ENCODE results near the gene WASHC2A.
"Not testable (repeated sequence)": the region's sequence is repeated elsewhere in the genome, so short reads cannot be mapped to it uniquely, and the experiment has no call there.

The WASHC2A gene

DNA sequence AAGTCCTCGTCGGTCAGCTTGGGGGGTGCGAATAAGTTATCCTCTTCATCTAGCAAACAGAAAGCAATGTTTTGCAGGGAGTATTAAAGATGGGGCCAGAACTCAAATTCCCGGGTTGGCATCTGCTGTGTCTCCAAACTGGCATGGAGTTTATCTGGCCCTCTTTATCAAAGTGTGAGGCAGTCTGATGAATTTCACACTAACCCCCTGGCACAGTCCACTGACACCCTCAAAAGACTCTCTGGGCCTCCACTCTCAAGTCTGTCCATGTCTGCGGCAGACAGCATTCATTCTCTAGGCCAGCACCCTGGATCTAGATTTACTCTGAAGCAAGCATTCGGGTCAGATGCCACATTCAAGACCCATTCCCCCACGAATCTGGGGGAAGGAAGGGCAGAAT lies 6.2 kb upstream of the WASHC2A start:
- not testable (repeated sequence) for DNase-seq

DNA sequence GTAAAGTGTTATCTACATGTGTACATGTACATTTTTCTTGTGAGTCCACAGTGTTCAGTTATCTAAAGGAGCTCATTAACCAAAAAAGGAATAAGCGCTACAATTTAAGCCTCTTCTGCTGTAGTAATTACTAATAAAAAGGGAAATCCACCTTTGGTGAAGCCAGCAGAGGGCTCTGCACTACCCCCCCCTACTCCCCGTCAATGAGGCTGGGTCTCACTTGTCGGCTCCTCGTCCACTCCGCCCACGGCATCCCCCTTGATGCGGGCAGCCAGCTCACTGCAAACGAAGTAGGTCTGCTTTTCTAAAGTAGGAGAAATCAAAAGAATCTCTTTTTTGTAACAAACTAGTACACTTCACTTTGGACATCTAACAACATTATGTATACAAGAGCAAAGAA lies 4.7 kb upstream of the WASHC2A start:
- DNase-seq, result no peak

DNA sequence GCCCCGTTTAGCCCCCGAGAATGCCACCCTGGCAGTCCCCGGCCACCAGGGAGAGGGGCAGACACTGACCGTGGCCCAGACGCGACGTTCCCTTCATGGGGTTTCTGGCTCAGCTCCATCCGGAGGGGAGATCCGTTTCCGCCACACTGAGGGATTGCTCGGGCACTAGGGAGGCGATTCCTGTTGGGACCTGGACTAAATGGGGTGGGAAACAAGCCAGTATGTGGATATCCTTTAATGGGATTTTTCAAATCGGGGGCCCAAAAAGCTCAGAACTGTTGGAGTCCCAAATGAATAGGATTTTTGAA lies 552 bp downstream of the WASHC2A start:
- not testable (repeated sequence) for DNase-seq

DNA sequence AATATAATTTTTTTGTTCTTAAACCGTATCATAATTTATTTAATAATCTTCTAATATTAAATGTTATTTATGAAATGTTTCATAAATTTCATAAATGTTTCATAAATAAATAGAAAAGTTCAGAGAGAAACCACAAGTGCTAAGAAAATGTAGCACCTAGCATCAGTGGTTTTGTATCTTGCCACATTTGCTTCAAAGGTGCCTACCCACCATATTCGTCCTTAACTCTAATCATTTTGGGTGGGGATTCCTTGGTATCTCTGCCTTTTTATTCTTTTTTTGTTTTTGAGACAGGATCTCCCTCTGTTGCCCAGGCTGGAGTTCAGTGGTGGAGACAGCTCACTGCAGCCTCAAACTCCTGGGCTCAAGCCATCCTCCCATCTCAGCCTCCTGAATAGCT lies 7.4 kb downstream of the WASHC2A start:
- DNase-seq, result not testable (repeated sequence)

GRCh38 chr10:50075544-50075943 lies 7.8 kb downstream of the WASHC2A start:
- DNase-seq, result not testable (repeated sequence)

- not testable (repeated sequence) for DNase-seq
These were observed 23.6 kb downstream of the WASHC2A start for GRCh38 chr10:50091304-50091703.

GRCh38 chr10:50092928-50093327 lies 25.2 kb downstream of the WASHC2A start:
- not testable (repeated sequence) for DNase-seq

DNA sequence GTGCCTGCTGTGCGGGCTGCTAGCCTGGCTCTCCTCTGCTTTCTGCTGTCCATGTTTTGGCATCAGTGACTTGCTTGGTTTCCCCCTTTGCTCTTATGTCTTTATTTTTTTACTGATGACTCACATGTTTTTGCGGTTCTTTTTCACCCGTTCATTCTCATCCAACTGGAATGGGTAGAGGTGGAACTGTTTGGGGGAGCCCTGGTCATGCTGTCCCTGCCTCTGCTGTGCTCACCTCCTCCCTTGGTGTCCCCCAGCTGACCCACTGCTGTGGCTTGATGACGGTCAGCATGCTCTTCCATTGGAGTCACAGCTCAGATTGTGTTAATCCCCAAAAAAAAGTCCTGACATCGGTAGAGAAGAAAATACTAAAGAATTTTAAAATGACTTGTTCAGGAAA lies 26.9 kb downstream of the WASHC2A start:
- DNase-seq, result not testable (repeated sequence)

DNA sequence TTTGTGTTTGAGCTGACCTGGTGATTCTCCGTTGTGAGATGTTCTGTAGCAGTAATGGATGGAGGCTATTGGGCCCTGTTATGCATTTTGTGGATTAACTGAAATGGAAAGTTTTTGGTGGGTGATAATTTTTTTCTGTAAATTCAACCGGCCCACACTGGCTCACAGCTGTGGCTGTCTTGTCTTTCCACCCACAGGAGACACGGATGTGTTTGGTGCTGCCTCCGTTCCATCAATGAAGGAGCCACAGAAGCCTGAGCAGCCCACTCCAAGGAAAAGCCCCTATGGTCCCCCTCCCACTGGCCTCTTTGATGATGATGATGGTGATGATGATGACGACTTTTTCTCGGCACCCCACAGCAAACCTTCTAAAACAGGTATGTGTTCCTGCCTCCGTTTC lies 27.6 kb downstream of the WASHC2A start:
- not testable (repeated sequence) for DNase-seq

DNA sequence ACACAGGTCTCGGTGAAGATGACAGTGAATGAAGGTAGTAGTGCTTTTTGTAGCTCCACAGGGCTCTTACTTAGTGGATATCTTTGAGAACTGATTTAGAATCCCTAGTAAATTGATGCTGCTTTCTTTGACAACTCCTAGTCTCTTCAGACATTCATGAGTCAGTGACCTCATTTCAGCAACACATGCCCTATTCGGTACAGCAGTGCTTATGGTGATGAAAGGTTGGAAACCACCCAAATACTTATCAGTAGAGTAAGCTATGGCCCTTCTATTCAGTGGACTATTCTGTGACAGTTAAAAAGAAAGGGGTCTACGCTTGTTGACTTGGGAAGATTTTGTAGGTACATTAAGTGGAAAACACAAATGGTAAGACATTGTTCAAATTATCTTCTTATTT lies 29.0 kb downstream of the WASHC2A start:
- not testable (repeated sequence) for DNase-seq

GRCh38 chr10:50098645-50099044 lies 30.9 kb downstream of the WASHC2A start:
- not testable (repeated sequence) for DNase-seq

GRCh38 chr10:50101139-50101582 lies 33.4 kb downstream of the WASHC2A start:
- not testable (repeated sequence) for DNase-seq

GRCh38 chr10:50101747-50102146 lies 34.0 kb downstream of the WASHC2A start:
- not testable (repeated sequence) for DNase-seq

GRCh38 chr10:50102267-50102666 lies 34.5 kb downstream of the WASHC2A start:
- DNase-seq, result not testable (repeated sequence)

GRCh38 chr10:50108999-50109698 lies 41.4 kb downstream of the WASHC2A start:
- DNase-seq, result not testable (repeated sequence)

DNA sequence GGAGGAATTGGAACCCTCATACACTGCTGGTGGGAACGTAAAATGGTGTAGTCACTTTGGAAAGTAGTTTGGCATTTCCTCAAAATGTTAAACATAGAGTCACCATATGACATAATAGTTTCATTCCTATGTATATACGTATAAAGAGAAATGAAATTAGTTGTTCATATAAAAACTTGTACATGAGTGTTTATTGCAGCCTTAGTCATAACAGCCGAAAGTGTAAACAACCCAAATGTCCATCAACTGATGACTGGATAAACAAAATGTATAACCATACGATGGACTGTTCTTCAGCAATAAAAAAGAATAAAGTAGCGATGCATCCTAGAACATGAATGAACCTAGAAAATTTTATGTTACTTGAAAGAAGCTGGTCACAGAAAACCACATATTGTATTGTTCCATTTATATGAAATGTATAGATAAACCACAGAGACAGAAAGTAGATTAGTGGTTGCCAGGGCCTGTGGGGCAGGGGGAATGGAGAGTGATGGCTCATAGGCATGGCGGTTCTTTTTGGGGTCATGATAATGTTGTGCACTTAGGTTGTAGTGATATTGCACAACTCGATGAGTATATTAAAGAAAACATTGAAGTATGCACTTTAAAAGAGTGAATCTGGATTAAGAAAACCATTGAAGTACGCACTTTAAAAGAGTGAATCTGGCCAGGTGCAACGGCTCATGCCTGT lies 44.8 kb downstream of the WASHC2A start:
- DNase-seq, result not testable (repeated sequence)

- not testable (repeated sequence) for DNase-seq
These were observed 59.0 kb downstream of the WASHC2A start for GRCh38 chr10:50126765-50127164.

- DNase-seq, result not testable (repeated sequence)
These were observed 60.1 kb downstream of the WASHC2A start for GRCh38 chr10:50127770-50128292.

DNA sequence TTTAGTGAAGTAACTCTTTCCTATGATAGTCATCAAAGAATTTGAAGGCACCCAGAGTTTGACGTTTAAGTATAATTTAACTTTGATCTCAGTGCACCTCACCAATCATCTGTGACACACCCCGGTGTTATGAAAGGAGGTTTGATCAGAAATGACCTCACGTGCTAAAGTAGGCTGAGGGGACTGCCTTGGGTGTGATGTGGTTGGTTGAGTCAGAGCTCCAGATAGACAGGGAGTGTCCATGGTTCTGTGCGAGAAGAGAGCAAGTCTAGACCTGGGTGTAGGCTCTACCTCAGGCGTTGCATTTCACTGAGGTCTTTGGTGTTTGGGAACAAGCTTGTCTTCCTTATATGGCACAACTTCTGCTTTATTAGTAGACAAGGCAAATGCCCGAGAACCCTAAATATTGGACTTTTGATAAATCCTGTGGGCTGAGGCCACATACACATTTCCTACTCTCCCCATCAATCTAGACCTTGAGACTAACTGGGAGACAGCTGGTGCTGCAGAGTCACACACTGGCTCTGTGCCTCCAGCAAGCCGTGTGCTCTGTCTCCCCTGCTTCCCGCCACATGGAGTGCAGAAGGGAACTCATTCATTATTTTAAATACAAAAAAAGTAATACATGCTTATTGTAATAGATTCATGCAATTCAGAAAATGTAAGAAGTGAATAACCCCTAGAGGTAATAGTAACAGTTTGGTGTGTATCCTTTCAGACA lies 63.7 kb downstream of the WASHC2A start:
- not testable (repeated sequence) for DNase-seq

DNA sequence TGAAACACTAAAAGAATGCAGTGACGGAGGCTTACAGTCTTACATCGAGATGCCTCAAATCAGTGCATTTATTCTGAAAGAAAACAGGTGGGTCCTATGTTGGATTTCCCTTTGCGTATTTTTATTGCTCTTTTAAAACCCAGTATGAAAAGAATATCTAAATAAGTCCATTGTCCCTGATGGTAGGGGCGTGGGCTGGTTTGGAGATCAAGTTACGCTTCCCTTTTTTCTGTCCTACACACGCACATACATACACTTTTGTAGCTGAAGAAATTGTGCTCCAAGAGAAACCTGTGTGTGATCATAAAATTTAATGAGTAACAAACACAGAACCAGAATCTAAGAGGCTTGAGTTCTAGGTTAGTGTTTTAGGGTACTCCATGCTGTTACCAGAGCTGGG lies 64.6 kb downstream of the WASHC2A start:
- not testable (repeated sequence) for DNase-seq

DNA sequence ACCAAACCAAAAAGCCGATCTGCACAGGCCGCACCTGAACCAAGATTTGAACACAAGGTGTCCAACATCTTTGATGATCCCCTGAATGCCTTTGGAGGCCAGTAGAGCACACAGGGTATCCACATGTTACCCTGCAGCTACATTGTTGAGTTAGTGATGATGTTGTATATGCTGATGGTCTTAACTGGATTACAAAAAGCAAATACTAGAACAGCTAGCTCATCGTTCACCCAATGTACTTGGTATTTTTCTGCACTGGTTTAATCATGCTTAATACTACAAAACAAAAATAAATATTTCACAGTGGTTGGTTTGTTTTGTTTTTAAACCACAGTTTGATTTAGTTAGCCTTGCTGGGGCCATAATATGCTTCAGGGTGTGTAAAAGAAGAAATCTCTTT lies 65.1 kb downstream of the WASHC2A start:
- DNase-seq, result not testable (repeated sequence)

DNA sequence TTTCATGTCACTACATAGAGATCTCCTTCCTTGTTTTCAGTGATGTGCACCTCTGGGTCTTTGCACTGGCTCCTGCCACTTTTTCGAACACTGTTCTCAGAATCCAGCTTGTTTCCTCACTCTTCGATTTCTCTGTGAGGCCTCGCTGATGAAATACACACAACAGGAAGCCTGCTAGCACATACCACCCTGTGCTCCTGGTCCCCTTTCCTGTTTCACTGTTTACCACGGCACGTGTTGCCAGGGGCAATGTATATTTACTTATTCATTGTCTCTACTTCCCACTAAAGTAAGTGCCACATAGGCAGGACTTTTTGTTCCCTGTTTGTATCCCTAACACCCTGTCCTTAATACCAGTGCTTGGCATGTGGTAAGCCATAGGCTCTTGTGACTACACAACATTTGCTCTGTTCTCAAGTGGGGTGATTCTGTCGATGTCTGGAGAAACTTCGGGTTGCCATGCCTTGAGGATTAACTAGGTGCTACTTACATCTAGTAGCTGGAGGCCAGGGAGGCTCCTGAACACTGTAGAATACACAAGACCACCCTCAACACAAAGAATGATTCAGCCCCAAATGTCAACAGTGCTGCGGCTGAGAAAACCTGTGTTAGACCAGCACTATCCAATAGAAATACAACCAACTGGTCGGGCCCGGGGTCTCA lies 75.9 kb downstream of the WASHC2A start:
- DNase-seq, result not testable (repeated sequence)

GRCh38 chr10:50145575-50145974 lies 77.8 kb downstream of the WASHC2A start:
- peak; percentile 13 for DNase-seq
